NCI-H345 treated with DMSO at 0.1 percent for 48 hours (cell line): ENCODE results near the gene YAP1.
"Not testable (repeated sequence)": the region's sequence is repeated elsewhere in the genome, so short reads cannot be mapped to it uniquely, and the experiment has no call there.

Experiments
- DNase-seq: peaks from one replicate; lab custom pipeline; 2025; ENCODE audit not compliant: unreplicated experiment; lab: John Stamatoyannopoulos, UW

The YAP1 gene

GRCh38 chr11:102238391-102238821 is 128.2 kb downstream of the YAP1 start:
- no peak for DNase-seq

GRCh38 chr11:102239448-102239847 is 129.2 kb downstream of the YAP1 start:
- DNase-seq, result no peak

DNA sequence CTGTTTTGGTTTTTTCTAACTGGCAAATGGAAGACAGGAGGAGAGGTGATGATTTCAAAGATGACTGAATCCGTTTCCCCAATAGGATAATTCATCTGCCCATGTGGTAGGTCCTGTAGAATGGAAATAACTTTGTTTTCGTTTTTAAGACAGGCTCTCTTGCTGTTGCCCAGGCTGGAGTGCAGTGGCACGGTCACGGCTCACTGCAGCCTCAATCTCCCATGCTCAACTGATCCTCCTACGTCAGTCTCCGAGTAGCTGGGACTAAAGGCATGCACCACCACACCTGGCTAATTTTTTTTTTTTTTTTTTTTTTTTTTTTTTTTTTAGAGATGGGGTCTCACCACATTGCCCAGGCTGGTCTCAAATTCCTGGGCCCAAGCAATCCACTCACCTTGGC is 129.7 kb downstream of the YAP1 start:
- no peak for DNase-seq

DNA sequence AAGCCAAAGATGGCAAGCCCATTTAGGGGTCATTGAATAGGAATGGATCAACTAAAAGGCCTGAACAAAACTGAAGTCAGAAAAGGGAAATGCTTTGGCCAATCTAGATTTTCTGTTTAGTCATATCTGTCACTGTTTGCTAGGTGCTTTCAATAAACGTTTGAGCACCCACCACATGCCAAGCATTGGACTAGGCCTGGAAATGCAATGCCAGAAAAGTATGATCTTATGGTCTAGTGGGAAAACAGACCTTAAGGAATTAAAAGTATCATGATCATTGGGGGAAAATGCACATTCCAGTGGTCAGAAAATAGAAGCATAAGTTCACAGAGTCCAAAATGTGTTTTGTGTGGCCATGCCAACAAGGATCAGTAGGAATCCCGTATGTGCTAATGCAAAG is 130.3 kb downstream of the YAP1 start:
- no peak for DNase-seq

- no peak for DNase-seq
Observed at GRCh38 chr11:102241026-102241425, 130.8 kb downstream of the YAP1 start.

DNA sequence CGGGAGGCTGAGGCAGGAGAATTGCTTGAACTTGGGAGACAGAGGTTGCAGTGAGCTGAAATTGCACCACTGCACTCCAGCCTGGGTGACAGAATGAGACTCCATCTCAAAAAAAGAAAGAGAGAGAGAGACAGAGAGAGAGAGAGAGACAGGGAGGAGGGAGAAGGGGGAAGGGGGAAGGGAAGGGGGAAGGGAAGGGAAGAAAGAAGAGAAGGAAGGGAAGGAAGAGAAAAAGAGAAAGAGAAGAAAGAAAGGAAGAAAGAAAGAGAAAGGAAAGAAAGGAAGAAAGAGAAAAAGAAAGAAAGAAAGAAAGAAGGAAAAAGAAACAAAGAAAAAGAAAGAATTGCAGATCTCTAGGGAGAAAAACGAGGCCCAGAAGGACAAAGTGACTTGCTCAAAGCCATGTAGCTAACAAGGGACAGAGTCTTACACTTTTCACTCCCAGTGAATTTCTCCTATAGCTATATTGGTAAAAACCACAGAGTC is 133.2 kb downstream of the YAP1 start:
- no peak for DNase-seq

GRCh38 chr11:102244681-102245409 is 134.6 kb downstream of the YAP1 start:
- DNase-seq, result no peak

- no peak for DNase-seq
Observed at GRCh38 chr11:102251423-102251822, 141.2 kb downstream of the YAP1 start.

GRCh38 chr11:102252339-102252891 is 142.2 kb downstream of the YAP1 start:
- no peak for DNase-seq

GRCh38 chr11:102253020-102253715 is 142.9 kb downstream of the YAP1 start:
- no peak for DNase-seq

DNA sequence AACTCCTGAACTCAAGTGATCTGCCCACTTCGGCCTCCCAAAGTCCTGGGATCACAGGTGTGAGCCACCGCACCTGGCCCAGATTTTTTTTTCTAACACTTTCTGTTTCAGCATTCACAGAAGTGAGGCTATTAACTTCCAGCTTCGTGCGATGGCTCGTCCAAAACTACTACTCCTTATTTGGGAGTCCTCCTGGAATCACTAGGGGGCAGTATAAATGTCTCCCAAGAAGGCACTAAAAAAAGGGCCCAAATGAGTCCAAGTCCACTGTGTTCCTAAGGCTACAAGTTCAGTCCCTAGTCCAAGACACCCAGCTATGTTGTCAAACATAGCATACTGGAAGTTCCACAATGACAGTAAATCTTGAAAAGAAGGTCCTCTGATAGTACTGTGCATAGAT is 143.8 kb downstream of the YAP1 start:
- DNase-seq, result no peak

DNA sequence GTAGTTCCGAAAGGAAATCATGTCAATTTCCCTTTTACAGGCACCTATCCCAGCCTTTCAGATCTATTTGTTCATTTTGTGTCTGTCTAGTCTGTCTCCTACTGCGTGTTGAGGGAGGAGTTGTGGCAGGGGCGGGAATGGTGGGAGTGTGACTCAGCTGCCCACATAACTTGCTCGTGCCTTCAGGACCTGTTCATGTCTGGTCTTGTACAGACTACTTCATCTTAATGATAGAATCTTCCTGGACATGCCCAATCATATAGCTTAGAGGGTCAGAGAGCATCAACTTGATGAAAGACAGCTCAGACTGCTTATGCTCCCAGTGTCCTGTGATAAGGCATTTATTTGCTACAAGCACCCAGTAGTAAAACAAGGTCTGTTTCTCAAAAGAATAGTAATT is 146.0 kb downstream of the YAP1 start:
- DNase-seq, result no peak

GRCh38 chr11:102260241-102260640 is 150.0 kb downstream of the YAP1 start:
- no peak for DNase-seq

DNA sequence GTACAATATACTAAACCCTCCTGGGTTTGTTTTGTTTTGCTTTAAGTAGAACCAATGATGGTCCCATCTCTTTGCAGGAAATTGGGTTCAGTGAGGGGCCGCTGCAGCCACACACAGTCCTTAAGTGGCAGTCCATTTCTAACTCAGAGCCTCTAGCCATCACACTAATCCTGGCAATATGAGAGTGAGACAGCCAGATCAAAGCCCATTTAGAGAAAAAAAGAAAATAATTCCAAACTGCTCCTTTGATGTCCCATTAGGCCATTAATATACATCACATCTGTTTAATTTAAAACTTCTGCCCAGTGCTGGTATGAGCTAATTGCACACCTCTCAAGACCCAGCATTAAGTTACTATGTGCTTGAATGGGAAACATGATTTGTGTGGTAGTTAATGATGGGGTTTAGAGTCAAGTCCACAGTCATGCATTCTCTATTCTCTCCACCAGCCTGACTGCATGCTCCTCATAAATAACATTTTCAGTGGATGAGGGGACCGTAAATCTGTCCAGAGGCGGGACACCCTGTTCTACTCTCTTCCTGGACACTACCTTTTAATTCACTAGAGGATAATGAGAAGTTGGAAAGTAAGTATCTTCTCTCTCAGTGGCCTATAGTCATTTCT is 153.2 kb downstream of the YAP1 start:
- no peak for DNase-seq

DNA sequence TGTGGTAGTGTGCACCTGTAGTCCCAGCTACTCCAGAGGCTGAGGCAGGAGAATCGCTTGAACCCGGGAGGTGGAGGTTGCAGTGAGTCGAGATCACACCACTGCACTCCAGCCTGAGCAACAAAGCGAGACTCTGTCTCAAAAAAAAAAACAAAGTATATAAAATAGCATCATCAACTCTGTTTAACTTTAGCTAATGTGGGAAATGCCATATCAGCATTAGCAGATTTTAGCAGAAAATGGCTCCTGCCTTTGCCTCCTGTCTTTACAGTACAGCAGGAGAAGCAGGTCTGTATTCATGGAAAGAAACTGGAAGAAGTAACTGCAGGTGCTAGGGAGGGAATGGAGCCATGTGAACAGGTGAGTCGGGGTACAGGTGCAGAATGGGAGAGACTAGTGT is 154.5 kb downstream of the YAP1 start:
- DNase-seq, result not testable (repeated sequence)

GRCh38 chr11:102266099-102266498 is 155.9 kb downstream of the YAP1 start:
- DNase-seq, result no peak

GRCh38 chr11:102267609-102268008 is 157.4 kb downstream of the YAP1 start:
- DNase-seq, result no peak

DNA sequence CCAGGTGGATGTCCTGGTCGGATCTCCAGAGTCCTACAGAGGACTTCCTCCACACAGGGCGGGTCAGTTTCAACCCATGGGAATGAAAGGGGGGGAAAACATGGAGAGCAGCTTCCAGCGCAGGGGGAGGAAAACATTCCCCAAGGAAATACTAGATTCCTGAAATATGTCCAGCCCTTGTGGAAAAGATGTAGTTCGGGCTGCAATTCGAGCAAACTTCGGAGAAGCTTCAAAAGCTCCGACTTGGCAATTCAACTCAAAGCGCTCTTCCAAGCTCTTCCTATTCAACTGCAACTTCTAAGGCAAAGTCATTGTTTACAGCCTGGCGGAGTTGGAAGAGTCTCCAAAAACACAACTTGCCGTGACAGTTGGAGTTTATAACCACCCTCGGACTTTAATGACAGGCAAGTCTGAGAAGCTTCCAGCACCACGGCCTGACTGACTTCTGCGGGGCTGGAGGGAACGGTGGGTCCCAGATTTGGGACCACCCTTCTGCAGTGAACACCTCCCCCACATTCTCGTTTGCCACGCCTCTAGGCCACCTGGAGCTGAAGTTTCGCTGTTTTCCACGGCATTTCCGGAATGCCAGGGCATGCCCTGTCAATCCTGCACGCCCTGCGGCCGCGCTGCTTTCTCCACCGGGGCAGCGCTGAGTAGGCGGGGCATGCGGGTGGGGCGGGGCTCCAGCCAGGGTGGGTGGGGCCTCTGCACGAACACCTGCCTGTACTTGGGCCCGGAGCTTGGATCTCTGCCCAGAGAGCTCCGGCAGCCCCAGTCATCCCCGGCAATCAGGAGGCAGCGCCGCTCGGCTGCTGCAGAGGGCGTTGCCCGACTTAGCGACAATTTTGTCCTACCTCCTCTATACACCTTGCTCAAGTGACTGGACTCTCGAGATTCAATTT is 158.1 kb downstream of the YAP1 start:
- peak; percentile 68 for DNase-seq

DNA sequence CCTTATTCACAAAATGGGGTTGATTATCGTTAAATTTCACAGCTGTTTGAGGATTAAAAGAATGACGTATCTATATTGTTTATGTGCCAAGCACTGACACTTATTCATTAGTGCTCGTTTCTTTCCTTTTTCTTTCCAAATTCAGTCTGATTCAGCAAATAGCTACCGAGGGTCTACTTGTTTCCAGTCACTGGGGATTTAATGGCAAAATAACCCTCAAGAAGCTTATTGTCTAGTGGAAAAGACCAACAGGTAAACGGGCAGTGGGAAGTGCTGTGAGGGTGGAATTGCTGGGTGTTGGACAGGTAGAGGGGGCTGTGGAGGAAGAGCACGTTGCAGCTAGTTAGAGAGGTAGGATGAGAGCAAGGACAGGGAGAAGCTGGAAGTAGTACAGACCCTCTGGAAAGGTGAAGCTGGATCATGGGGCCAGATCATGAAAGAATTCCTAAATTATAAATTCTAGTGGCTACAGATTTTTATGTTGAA is 158.8 kb downstream of the YAP1 start:
- DNase-seq, result peak; percentile 11

- no peak for DNase-seq
Observed at GRCh38 chr11:102269927-102270326, 159.7 kb downstream of the YAP1 start.
